Skeletal muscle tissue (tissue), 4 donors: Measurements from ENCODE around the gene STK10. TPM values are rescaled to one million over a fixed set of nuclear protein-coding genes. Genes with fewer than 3 reads are reported as not detected.

Source experiments
- H3K27ac ChIP-seq: one replicate; pipeline ENCODE4 v1.7.0; 2013; ENCODE audit warnings: mild to moderate bottlenecking, low read depth, low read length, inconsistent platforms
- H3K27me3 ChIP-seq, 3 donors: one replicate each; pipeline ENCODE4 v1.7.0; 2013; ENCODE audit warnings: low read length in 3 of 3; ENCODE audit not compliant: control insufficient read depth in 3 of 3, insufficient read depth in 3 of 3
- H3K36me3 ChIP-seq, 3 donors: one replicate each; pipeline ENCODE4 v1.7.0; 2013; ENCODE audit warnings: low read length in 3 of 3; ENCODE audit not compliant: control insufficient read depth in 3 of 3, insufficient read depth in 3 of 3
- H3K4me1 ChIP-seq, 3 donors: one replicate each; pipeline ENCODE4 v1.7.0; 2013; ENCODE audit warnings: low read length in 3 of 3, mild to moderate bottlenecking in 3 of 3; ENCODE audit not compliant: control insufficient read depth in 3 of 3, insufficient read depth in 3 of 3
- H3K4me3 ChIP-seq, 3 donors: one replicate each; pipeline ENCODE4 v1.7.0; 2013; ENCODE audit warnings: low read length in 3 of 3
- H3K9ac ChIP-seq, 3 donors: one replicate each; pipeline ENCODE4 v1.7.0; 2013; ENCODE audit warnings: low read length in 3 of 3, mild to moderate bottlenecking in 3 of 3, moderate library complexity in 2 of 3, low read depth in 1 of 3
- H3K9me3 ChIP-seq, 3 donors: one replicate each; pipeline ENCODE4 v1.7.0; 2013; ENCODE audit warnings: low read length in 3 of 3; ENCODE audit not compliant: control insufficient read depth in 3 of 3
- total RNA-seq: library from RNA; depleted of rRNA; stranded (reverse); fragments of >200 nt; gene quantifications from one replicate; pipeline ENCODE4 v1.2.3, GENCODE V29; 2014
- donor health status: Osteomylitis.

The STK10 gene
- total RNA-seq, 1 donor from 2014 or later: 12.0 TPM

GRCh38 chr5:172114875-172115422, 73.1 kb downstream of the STK10 start:
- Histone ChIP-seq H3K4me1 (peaks cover 15 to 26% (median 21%) of the 10 kb centered on the region in 3 donors), H3K4me3 (no peak overlapping the region), H3K27me3 (no peaks in the 10 kb centered on the region), H3K9me3 (no peaks in the 10 kb centered on the region), H3K36me3 (peaks cover 0 to 2% (median 0%) of the 10 kb centered on the region in 3 donors), H3K27ac (no peak overlapping the region), H3K9ac (no peak overlapping the region)

GRCh38 chr5:172113036-172113435, 75.0 kb downstream of the STK10 start:
- no peak overlapping the region for H3K4me3 ChIP-seq
- peaks cover 12 to 23% (median 19%) of the 10 kb centered on the region in 3 donors for H3K4me1 ChIP-seq
- no peak overlapping the region for H3K9ac ChIP-seq
- no peaks in the 10 kb centered on the region for H3K9me3 ChIP-seq
- no peaks in the 10 kb centered on the region for H3K27me3 ChIP-seq
- H3K36me3 ChIP-seq: peaks cover 0 to 2% (median 0%) of the 10 kb centered on the region in 3 donors
- H3K27ac ChIP-seq: no peak overlapping the region

- no peaks in the 10 kb centered on the region for H3K27me3 ChIP-seq
- no peaks in the 10 kb centered on the region for H3K9me3 ChIP-seq
- no peak overlapping the region for H3K4me3 ChIP-seq
- H3K36me3 ChIP-seq: peaks cover 0 to 2% (median 0%) of the 10 kb centered on the region in 3 donors
- no peak overlapping the region for H3K27ac ChIP-seq
- H3K4me1 ChIP-seq: peaks cover 20 to 33% (median 29%) of the 10 kb centered on the region in 3 donors
- H3K9ac ChIP-seq: no peak overlapping the region
Measured at GRCh38 chr5:172111852-172112225, 76.2 kb downstream of the STK10 start.

DNA sequence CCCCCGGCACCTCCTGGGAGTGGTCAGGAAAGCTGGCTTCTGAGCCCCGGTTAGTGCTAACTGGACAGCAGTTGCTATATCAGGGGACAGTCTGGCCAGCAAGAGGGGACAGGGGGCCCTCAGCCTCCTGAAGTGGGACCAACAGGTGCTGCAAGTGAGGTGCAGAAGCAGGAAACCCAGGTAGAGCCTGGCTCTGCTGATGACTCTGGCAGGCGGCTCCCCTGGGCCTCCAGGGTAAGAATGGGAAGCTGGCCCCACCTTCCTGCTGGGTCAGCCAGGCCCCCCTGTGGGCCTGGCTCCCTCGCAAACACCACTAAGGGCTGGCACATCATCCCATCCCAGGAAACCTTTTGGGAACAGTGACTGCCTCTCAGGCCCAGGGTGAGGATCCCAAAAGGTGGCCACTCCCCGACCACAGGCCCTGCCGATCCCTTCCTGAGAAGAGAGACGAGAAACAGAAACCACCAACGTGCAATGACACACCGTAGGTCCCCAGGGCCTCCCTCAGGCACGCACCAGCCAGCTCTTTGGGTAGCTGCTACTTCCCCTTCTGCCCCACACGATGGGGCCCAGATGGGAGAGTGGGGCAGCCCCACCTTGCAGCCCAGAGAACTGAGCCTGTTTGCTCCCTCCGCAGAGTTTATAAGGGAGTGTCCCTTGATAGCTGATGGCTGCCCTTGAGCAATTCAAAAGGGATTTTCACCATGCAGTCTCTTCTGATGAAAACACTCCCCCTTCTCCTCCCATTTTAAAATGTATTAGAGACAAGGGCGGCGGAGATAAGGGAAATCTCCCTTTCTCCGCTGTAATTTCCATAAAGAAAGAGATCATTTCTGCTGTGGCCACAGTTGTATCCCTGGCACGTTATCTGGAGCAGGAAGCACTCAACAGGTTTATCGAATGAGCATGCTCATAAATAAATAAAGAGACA, 76.8 kb downstream of the STK10 start:
- Histone ChIP-seq H3K4me1 (peaks cover 23 to 38% (median 32%) of the 10 kb centered on the region in 3 donors), H3K27ac (peak overlapping the region; percentile 19), H3K27me3 (no peaks in the 10 kb centered on the region), H3K4me3 (peak overlapping the region in 2 of 3 donors; percentile 1 to 29), H3K36me3 (peaks cover 0 to 2% (median 0%) of the 10 kb centered on the region in 3 donors), H3K9ac (no peak overlapping the region), H3K9me3 (no peaks in the 10 kb centered on the region)

GRCh38 chr5:172110260-172110815, 77.7 kb downstream of the STK10 start:
- no peaks in the 10 kb centered on the region for H3K27me3 ChIP-seq
- peaks cover 24 to 40% (median 35%) of the 10 kb centered on the region in 3 donors for H3K4me1 ChIP-seq
- peak overlapping the region; percentile 19 for H3K27ac ChIP-seq
- H3K36me3 ChIP-seq: peaks cover 0 to 2% (median under 1%) of the 10 kb centered on the region in 3 donors
- no peaks in the 10 kb centered on the region for H3K9me3 ChIP-seq
- H3K4me3 ChIP-seq: no peak overlapping the region
- no peak overlapping the region for H3K9ac ChIP-seq

DNA sequence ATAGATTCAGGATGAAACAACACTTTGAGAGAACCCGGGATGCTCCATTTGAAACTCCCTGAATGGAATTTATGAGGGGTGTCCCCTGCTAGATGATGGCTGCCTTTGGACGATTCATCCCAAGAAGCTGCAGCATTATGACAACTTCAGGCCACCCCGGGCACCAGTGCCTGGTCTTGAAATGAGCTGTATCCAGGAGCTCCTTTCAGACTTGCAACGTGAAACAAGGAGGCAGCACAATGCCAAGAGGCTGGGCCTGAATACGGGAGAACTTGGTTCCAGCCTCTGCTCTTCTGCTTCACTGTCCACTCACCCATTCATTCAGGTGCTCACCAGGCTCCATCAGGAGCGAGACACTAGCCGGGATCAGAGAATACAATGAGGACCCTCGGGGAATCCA, 78.3 kb downstream of the STK10 start:
- H3K9ac ChIP-seq: no peak overlapping the region
- peaks cover 0 to 4% (median 2%) of the 10 kb centered on the region in 3 donors for H3K36me3 ChIP-seq
- no peak overlapping the region for H3K27ac ChIP-seq
- H3K9me3 ChIP-seq: no peaks in the 10 kb centered on the region
- H3K27me3 ChIP-seq: no peaks in the 10 kb centered on the region
- no peak overlapping the region for H3K4me3 ChIP-seq
- peaks cover 26 to 40% (median 38%) of the 10 kb centered on the region in 3 donors for H3K4me1 ChIP-seq

DNA sequence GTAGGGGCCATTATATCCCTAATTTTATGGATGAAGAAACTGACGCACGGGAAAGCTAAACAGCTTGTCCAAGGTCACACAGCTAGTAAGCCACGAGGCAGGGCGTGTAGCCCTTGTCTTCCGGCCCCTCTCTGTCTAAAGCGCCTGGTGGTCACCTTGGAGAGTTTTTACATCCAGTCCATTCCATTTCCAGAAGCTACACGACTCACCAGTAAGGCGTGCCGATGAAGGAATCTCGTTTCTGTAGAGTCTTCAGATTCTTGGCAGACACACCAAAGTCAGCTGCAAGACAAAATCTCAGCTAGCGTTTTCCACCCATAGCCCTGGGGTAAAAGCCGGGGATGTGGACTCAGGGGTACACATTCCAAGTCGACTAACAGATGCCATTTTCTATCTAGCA, 80.5 kb downstream of the STK10 start:
- peaks cover 34 to 51% (median 44%) of the 10 kb centered on the region in 3 donors for H3K4me1 ChIP-seq
- H3K9me3 ChIP-seq: no peaks in the 10 kb centered on the region
- H3K9ac ChIP-seq: peak overlapping the region in 2 of 3 donors; percentile 0 to 18
- peaks cover 2 to 8% (median 4%) of the 10 kb centered on the region in 3 donors for H3K36me3 ChIP-seq
- H3K27ac ChIP-seq: no peak overlapping the region
- no peaks in the 10 kb centered on the region for H3K27me3 ChIP-seq
- no peak overlapping the region for H3K4me3 ChIP-seq

- H3K36me3 ChIP-seq: peaks cover 2 to 8% (median 4%) of the 10 kb centered on the region in 3 donors
- H3K4me1 ChIP-seq: peaks cover 38 to 53% (median 39%) of the 10 kb centered on the region in 3 donors
- no peaks in the 10 kb centered on the region for H3K9me3 ChIP-seq
- no peak overlapping the region for H3K27ac ChIP-seq
- H3K4me3 ChIP-seq: peak overlapping the region; percentile 49 to 64 (median 64)
- no peaks in the 10 kb centered on the region for H3K27me3 ChIP-seq
- H3K9ac ChIP-seq: no peak overlapping the region
Measured at GRCh38 chr5:172106511-172107356, 81.3 kb downstream of the STK10 start.

GRCh38 chr5:172105811-172106210, 82.2 kb downstream of the STK10 start:
- H3K27ac ChIP-seq: no peak overlapping the region
- H3K36me3 ChIP-seq: peaks cover 4 to 8% (median 4%) of the 10 kb centered on the region in 3 donors
- no peak overlapping the region for H3K4me3 ChIP-seq
- H3K9me3 ChIP-seq: no peaks in the 10 kb centered on the region
- no peaks in the 10 kb centered on the region for H3K27me3 ChIP-seq
- H3K4me1 ChIP-seq: peaks cover 30 to 45% (median 32%) of the 10 kb centered on the region in 3 donors
- H3K9ac ChIP-seq: peak overlapping the region in 1 of 3 donors; percentile 25
